Lower leg skin (tissue), 4 donors: ENCODE measurements around the gene TRIM75. TPM values are rescaled to one million over a fixed set of nuclear protein-coding genes. Genes with fewer than 3 reads are reported as not detected.
"Not testable (repeated sequence)": the region's sequence is repeated elsewhere in the genome, so short reads cannot be mapped to it uniquely, and the experiment has no call there.

Source experiments
- DNase-seq, 2 donors: peaks; one replicate each; pipeline ENCODE4 v3.0.0-alpha.2; 2019; ENCODE audit warnings: low spot score in 2 of 2
- H3K4me3 ChIP-seq: fragments of 200-600 bp; sonication (generic); 2 replicates; pipeline ENCODE4 v1.5.1; 2017; ENCODE audit warnings: mild to moderate bottlenecking, low read depth; ENCODE audit not compliant: poor library complexity, severe bottlenecking
- CTCF ChIP-seq, 3 donors: fragments of 450-650 bp; IDR thresholded peaks; one replicate each; pipeline ENCODE4 v1.5.1; 2016; ENCODE audit warnings: antibody characterized with exemption in 3 of 3, mild to moderate bottlenecking in 3 of 3, moderate library complexity in 2 of 3
- POLR2A ChIP-seq, 2 donors: fragments of 450-650 bp; IDR thresholded peaks; one replicate each; pipeline ENCODE4 v1.6.1; 2016 to 2017; ENCODE audit warnings: antibody characterized with exemption in 2 of 2, mild to moderate bottlenecking in 1 of 2, moderate library complexity in 1 of 2
- WGBS, 2 donors: methylation state at CpG; one replicate each; pipeline ENCODE4 v1.1.5; 2018; 5-methylcytosine and 5-hydroxymethylcytosine counted together
- intact Hi-C: fragments of 100-400 bp; cut with DNase I; formaldehyde crosslinking; loops from one replicate; pipeline ENCODE4 v1.15.0; 2023; ENCODE audit warnings: low total_unique reads
- total RNA-seq, 4 donors: library from RNA; depleted of rRNA; stranded (reverse); fragments of >200 nt; gene quantifications; one replicate each; pipeline ENCODE4 v1.1.0, GENCODE V29; 2016

The TRIM75 gene
- total RNA-seq, 4 donors from 2014 or later, result not detected

GRCh38 chr4:165079476-165079875, 25.8 kb downstream of the TRIM75 start:
- WGBS, 2 donors, result 43 to 45% methylated on average over 6 of the region's 6 CpGs
- no peak for TF ChIP-seq CTCF (IDR thresholded peaks at IDR 0.05)
- TF ChIP-seq POLR2A (IDR thresholded peaks at IDR 0.05), result no peak
- no peak for DNase-seq
- intact Hi-C loops, result no loop called here
- H3K4me3 ChIP-seq, result no peak overlapping the region

GRCh38 chr4:165084787-165085186, 31.1 kb downstream of the TRIM75 start:
- H3K4me3 ChIP-seq, intact Hi-C loops, DNase-seq: not testable (repeated sequence)
- WGBS, 2 donors, result 93 to 96% methylated on average over 7 of the region's 7 CpGs

GRCh38 chr4:165085946-165086345, 32.3 kb downstream of the TRIM75 start:
- no peak for TF ChIP-seq CTCF (IDR thresholded peaks at IDR 0.05)
- no peak for TF ChIP-seq POLR2A (IDR thresholded peaks at IDR 0.05)
- no peak overlapping the region for H3K4me3 ChIP-seq
- DNase-seq, result no peak
- 90 to 93% methylated on average over 2 of the region's 2 CpGs for WGBS, 2 donors
- intact Hi-C loops, result no loop called here

- DNase-seq, result no peak
- TF ChIP-seq POLR2A (IDR thresholded peaks at IDR 0.05), result no peak
- no peak for TF ChIP-seq CTCF (IDR thresholded peaks at IDR 0.05)
- no peak overlapping the region for H3K4me3 ChIP-seq
- 85 to 90% methylated on average over 3 of the region's 3 CpGs for WGBS, 2 donors
- intact Hi-C loops, result no loop called here
These were observed 34.7 kb downstream of the TRIM75 start for GRCh38 chr4:165088366-165088765.

GRCh38 chr4:165092187-165092586, 38.5 kb downstream of the TRIM75 start:
- H3K4me3 ChIP-seq, DNase-seq, intact Hi-C loops: not testable (repeated sequence)
- 95% methylated on average over 8 of the region's 8 CpGs for whole genome bisulfite sequencing, 2 donors

- 93 to 94% methylated on average over 3 of the region's 3 CpGs for WGBS, 2 donors
- H3K4me3 ChIP-seq, result no peak overlapping the region
- TF ChIP-seq CTCF (IDR thresholded peaks at IDR 0.05) (no peak), POLR2A (IDR thresholded peaks at IDR 0.05) (no peak)
- DNase-seq, result no peak
- intact Hi-C loops, result no loop called here
These were observed 41.2 kb downstream of the TRIM75 start for GRCh38 chr4:165094873-165095272.

- no peak overlapping the region for H3K4me3 ChIP-seq
- DNase-seq, result no peak
- intact Hi-C loops, result no loop called here
- WGBS, 2 donors, result 57 to 58% methylated on average over 1 of the region's 1 CpG
- TF ChIP-seq POLR2A (IDR thresholded peaks at IDR 0.05) (no peak), CTCF (IDR thresholded peaks at IDR 0.05) (no peak)
These were observed 41.6 kb downstream of the TRIM75 start for GRCh38 chr4:165095291-165095690.
